H9 (cell line): ENCODE data around the gene PTPRN2. TPM values are rescaled to one million over a fixed set of nuclear protein-coding genes. Genes with fewer than 3 reads are reported as not detected.

Source experiments
- DNase-seq: peaks from one replicate; pipeline ENCODE4 v3.0.0-alpha.2; 2017
- H2AFZ ChIP-seq: one replicate; pipeline ENCODE4 v1.6.1; 2013; ENCODE audit warnings: mild to moderate bottlenecking, low read length, control low read depth, moderate library complexity
- H2AK5ac ChIP-seq: 2 replicates; pipeline ENCODE4 v1.6.1; 2013; ENCODE audit warnings: low read length, control low read depth, mixed read lengths; ENCODE audit not compliant: insufficient read length
- H2BK120ac ChIP-seq: one replicate; pipeline ENCODE4 v1.6.1; 2013; ENCODE audit warnings: low read depth, mild to moderate bottlenecking, low read length, control low read depth, inconsistent platforms; ENCODE audit not compliant: poor library complexity, severe bottlenecking
- H2BK12ac ChIP-seq: 2 replicates; pipeline ENCODE4 v1.6.1; 2013; ENCODE audit warnings: low read length, control low read depth, mixed read lengths, low read depth; ENCODE audit not compliant: insufficient read length
- H2BK15ac ChIP-seq: 2 replicates; pipeline ENCODE4 v1.6.1; 2013; ENCODE audit warnings: low read depth, low read length, control low read depth
- H2BK20ac ChIP-seq: one replicate; pipeline ENCODE4 v1.6.1; 2013; ENCODE audit warnings: low read depth, mild to moderate bottlenecking, low read length, control low read depth, inconsistent platforms; ENCODE audit not compliant: poor library complexity, severe bottlenecking
- H2BK5ac ChIP-seq: 2 replicates; pipeline ENCODE4 v1.6.1; 2013; ENCODE audit warnings: low read length, control low read depth, mixed read lengths; ENCODE audit not compliant: insufficient read length
- H3K14ac ChIP-seq: 2 replicates; pipeline ENCODE4 v1.6.1; 2013; ENCODE audit warnings: low read length, control low read depth; ENCODE audit not compliant: insufficient read depth
- H3K18ac ChIP-seq: 2 replicates; pipeline ENCODE4 v1.6.1; 2013; ENCODE audit warnings: low read depth, mild to moderate bottlenecking, mixed read lengths, low read length, control low read depth; ENCODE audit not compliant: insufficient read length
- H3K23ac ChIP-seq: 2 replicates; pipeline ENCODE4 v1.6.1; 2013; ENCODE audit warnings: low read length, control low read depth, mixed read lengths, low read depth; ENCODE audit not compliant: insufficient read length
- H3K23me2 ChIP-seq: 2 replicates; pipeline ENCODE4 v1.6.1; 2013; ENCODE audit warnings: low read depth, mild to moderate bottlenecking, mixed read lengths, low read length, control low read depth; ENCODE audit not compliant: insufficient read length, poor library complexity, severe bottlenecking
- H3K27ac ChIP-seq: 2 replicates; pipeline ENCODE4 v1.5.1; 2013; ENCODE audit warnings: low read length, control low read depth, mixed read lengths, low read depth; ENCODE audit not compliant: insufficient read length
- H3K27me3 ChIP-seq: 2 replicates; pipeline ENCODE4 v1.6.1; 2013; ENCODE audit warnings: low read length, control low read depth, inconsistent platforms; ENCODE audit not compliant: insufficient read depth
- H3K4ac ChIP-seq: 2 replicates; pipeline ENCODE4 v1.6.1; 2013; ENCODE audit warnings: low read depth, mild to moderate bottlenecking, control low read depth, inconsistent platforms, low read length, moderate library complexity
- H3K4me1 ChIP-seq: 2 replicates; pipeline ENCODE4 v1.6.1; 2013; ENCODE audit warnings: low read length, control low read depth, inconsistent platforms; ENCODE audit not compliant: insufficient read depth
- H3K4me2 ChIP-seq: 2 replicates; pipeline ENCODE4 v1.6.1; 2013; ENCODE audit warnings: low read length, control low read depth, mixed read lengths; ENCODE audit not compliant: insufficient read length, insufficient read depth
- H3K56ac ChIP-seq: 2 replicates; pipeline ENCODE4 v1.6.1; 2013; ENCODE audit warnings: low read depth, mild to moderate bottlenecking, mixed read lengths, low read length, control low read depth; ENCODE audit not compliant: insufficient read length
- H3K79me1 ChIP-seq: 2 replicates; pipeline ENCODE4 v1.6.1; 2013; ENCODE audit warnings: low read depth, mild to moderate bottlenecking, moderate library complexity, low read length, control low read depth, inconsistent platforms; ENCODE audit not compliant: insufficient read depth, poor library complexity, severe bottlenecking
- H3K79me2 ChIP-seq: 2 replicates; pipeline ENCODE4 v1.6.1; 2013; ENCODE audit warnings: low read length, control low read depth, inconsistent platforms; ENCODE audit not compliant: insufficient read depth
- H3K9ac ChIP-seq: 2 replicates; pipeline ENCODE4 v1.6.1; 2013; ENCODE audit warnings: low read length, control low read depth, mixed read lengths; ENCODE audit not compliant: insufficient read length; ENCODE audit errors: extremely low read depth
- H3K9me3 ChIP-seq: one replicate; pipeline ENCODE4 v1.6.1; 2013; ENCODE audit warnings: low read depth, low read length, inconsistent platforms; ENCODE audit not compliant: control insufficient read depth
- H3T11ph ChIP-seq: one replicate; pipeline ENCODE4 v1.6.1; 2013; ENCODE audit warnings: mild to moderate bottlenecking, low read length, control low read depth, inconsistent platforms
- H4K20me1 ChIP-seq: one replicate; pipeline ENCODE4 v1.6.1; 2013; ENCODE audit not compliant: control insufficient read depth, insufficient read length, insufficient read depth
- H4K5ac ChIP-seq: 2 replicates; pipeline ENCODE4 v1.6.1; 2013; ENCODE audit warnings: low read depth, mild to moderate bottlenecking, mixed read lengths, low read length, control low read depth; ENCODE audit not compliant: insufficient read length
- H4K8ac ChIP-seq: replicated peaks from 2 replicates; pipeline ENCODE4 v1.6.1; 2013; ENCODE audit warnings: low read length, control low read depth, mixed read lengths, low read depth; ENCODE audit not compliant: insufficient read length
- H4K91ac ChIP-seq: 2 replicates; pipeline ENCODE4 v1.6.1; 2013; ENCODE audit warnings: low read depth, mild to moderate bottlenecking, moderate library complexity, mixed read lengths, low read length, control low read depth; ENCODE audit not compliant: insufficient read length
- H3K27ac Mint-ChIP-seq, 3 experiments: 2 replicates in 2 of 3; 3 replicates in 1 of 3; pipeline ENCODE4 v1.8.0; 2020 to 2021; ENCODE audit warnings: mixed read lengths in 3 of 3, mild to moderate bottlenecking in 1 of 3, moderate library complexity in 1 of 3
- H3K27me3 Mint-ChIP-seq: 2 replicates; pipeline ENCODE4 v1.8.0; 2021; ENCODE audit warnings: low read depth, mild to moderate bottlenecking, moderate library complexity, mixed read lengths
- H3K36me3 Mint-ChIP-seq, 3 experiments: 2 replicates in 2 of 3; 3 replicates in 1 of 3; pipeline ENCODE4 v1.8.0; 2020 to 2021; ENCODE audit warnings: low read depth in 3 of 3, mixed read lengths in 3 of 3; ENCODE audit not compliant: insufficient read depth in 1 of 3
- H3K4me1 Mint-ChIP-seq, 2 experiments: 2 replicates each; pipeline ENCODE4 v1.8.0; 2020; ENCODE audit warnings: mixed read lengths in 2 of 2
- H3K4me3 Mint-ChIP-seq, 2 experiments: 2 replicates in 1 of 2; 3 replicates in 1 of 2; pipeline ENCODE4 v1.8.0; 2020 to 2021; ENCODE audit warnings: mild to moderate bottlenecking in 2 of 2, mixed read lengths in 2 of 2, moderate library complexity in 1 of 2
- H3K9me3 Mint-ChIP-seq, 2 experiments: 2 replicates in 1 of 2; 3 replicates in 1 of 2; pipeline ENCODE4 v1.8.0; 2020; ENCODE audit warnings: mild to moderate bottlenecking in 2 of 2, mixed read lengths in 2 of 2, moderate library complexity in 1 of 2
- WGBS: extraction: QIAGEN DNeasy Blood & Tissue Kit; methylation state at CpG from one replicate; pipeline ENCODE4 v1.1.7; 2013; ENCODE audit warnings: missing lambda C conversion rate, low lambda C conversion rate, mixed read lengths; ENCODE audit not compliant: insufficient read length; ENCODE audit errors: extremely low coverage; 5-methylcytosine and 5-hydroxymethylcytosine counted together
- total RNA-seq: library from RNA; stranded (reverse); gene quantifications from 2 replicates; pipeline ENCODE4 v1.2.1, GENCODE V29; 2021
- TF ChIP-seq, protein P1 (sequence below): fragments of 200-600 bp; sonication (generic); conservative IDR thresholded peaks from 3 replicates; pipeline ENCODE4 v1.8.0; 2021; ENCODE audit warnings: antibody characterized with exemption, mild to moderate bottlenecking

Gene PTPRN2
- total RNA-seq, 1 experiment from 2014 or later: 5.2 TPM

DNA sequence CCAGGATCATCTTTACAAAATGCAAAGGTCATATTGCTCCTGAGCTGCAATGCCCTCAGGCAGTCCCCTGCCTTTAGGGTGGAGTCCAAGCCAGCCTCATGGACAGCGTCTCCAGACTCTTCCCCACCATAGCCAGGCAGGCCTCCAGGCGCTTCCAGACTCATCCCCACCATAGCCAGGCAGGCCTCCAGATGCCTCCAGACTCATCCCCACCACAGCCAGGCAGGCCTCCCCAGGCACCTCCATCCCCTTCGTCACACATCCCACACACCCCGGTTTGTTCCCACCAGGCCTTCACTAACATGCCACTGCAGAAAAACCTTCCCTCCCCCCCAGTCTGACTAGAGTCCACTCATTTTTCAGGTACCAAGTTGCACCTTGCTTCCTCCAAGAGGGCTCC is 70.1 kb downstream of the PTPRN2 start:
- Histone ChIP-seq H3K4me2 (no peak overlapping the region), H3K23ac (no peak overlapping the region), H4K91ac (no peak overlapping the region), H4K8ac (no peak overlapping the region), H2AK5ac (no peak overlapping the region), H2BK5ac (no peak overlapping the region), H3T11ph (no peak overlapping the region), H3K79me2 (no peaks in the 10 kb centered on the region), H3K4me1 (no peaks in the 10 kb centered on the region), H4K5ac (no peak overlapping the region), H3K23me2 (no peaks in the 10 kb centered on the region), H3K27me3 (no peaks in the 10 kb centered on the region), H2BK12ac (no peak overlapping the region), H2BK20ac (no peak overlapping the region), H2AFZ (no peak overlapping the region), H4K20me1 (no peaks in the 10 kb centered on the region), H3K56ac (no peak overlapping the region), H3K4ac (no peak overlapping the region), H3K14ac (no peak overlapping the region), H3K9ac (no peak overlapping the region), H2BK15ac (no peak overlapping the region), H3K27ac (no peak overlapping the region), H3K79me1 (no peaks in the 10 kb centered on the region), H3K9me3 (peaks cover 11% of the 10 kb centered on the region), H3K18ac (no peak overlapping the region), H2BK120ac (no peak overlapping the region)
- WGBS: no CpG with 5 or more reads among the region's 4 CpGs
- TF ChIP-seq, protein P1, sequence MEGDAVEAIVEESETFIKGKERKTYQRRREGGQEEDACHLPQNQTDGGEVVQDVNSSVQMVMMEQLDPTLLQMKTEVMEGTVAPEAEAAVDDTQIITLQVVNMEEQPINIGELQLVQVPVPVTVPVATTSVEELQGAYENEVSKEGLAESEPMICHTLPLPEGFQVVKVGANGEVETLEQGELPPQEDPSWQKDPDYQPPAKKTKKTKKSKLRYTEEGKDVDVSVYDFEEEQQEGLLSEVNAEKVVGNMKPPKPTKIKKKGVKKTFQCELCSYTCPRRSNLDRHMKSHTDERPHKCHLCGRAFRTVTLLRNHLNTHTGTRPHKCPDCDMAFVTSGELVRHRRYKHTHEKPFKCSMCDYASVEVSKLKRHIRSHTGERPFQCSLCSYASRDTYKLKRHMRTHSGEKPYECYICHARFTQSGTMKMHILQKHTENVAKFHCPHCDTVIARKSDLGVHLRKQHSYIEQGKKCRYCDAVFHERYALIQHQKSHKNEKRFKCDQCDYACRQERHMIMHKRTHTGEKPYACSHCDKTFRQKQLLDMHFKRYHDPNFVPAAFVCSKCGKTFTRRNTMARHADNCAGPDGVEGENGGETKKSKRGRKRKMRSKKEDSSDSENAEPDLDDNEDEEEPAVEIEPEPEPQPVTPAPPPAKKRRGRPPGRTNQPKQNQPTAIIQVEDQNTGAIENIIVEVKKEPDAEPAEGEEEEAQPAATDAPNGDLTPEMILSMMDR: no peak
- DNase-seq: no peak
- Mint-ChIP-seq H3K27me3 (peaks cover 7% of the 10 kb centered on the region; the same call in 1 of the 2 replicates), H3K27ac (no peak overlapping the region), H3K4me1 (peaks cover 0 to 2% of the 10 kb centered on the region in 2 experiments; a peak in 1 of 4 replicates), H3K36me3 (peaks cover 7 to 15% (median 10%) of the 10 kb centered on the region in 3 experiments), H3K4me3 (no peak overlapping the region), H3K9me3 (peaks cover 14 to 24% of the 10 kb centered on the region in 2 experiments)
